ENCODE results near the gene IKZF5. TPM values are rescaled to one million over a fixed set of nuclear protein-coding genes. Genes with fewer than 3 reads are reported as not detected.

Gene IKZF5
- total RNA-seq, 1 experiment from 2014 or later: 8.6 TPM

DNA sequence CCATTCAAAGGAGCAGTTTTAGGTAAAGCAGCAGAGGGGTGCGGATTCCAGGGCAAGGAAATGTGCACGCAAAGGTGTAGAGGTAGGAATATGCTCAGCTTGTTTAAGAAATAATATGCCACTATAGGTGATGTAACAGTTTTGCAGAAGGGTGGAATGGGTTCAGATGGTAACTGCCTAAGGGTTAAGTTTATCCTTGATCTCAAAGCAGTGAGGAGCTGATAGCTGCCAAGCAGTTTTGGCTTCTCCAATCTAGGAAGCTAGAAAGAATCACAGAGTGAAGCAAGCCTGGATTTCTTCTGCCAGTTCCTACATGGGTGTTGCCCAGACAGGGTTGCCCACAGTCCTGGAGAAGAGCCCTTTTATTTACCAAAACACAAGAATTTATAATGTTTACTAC lies 6.2 kb upstream of the IKZF5 start:
- BruUV-seq (replicated peaks): no TSS peak
- ChIA-PET CTCF (no interaction called here), POLR2A (no interaction called here)
- H3K36me3 ChIP-seq (ENCODE audit: control insufficient read depth, insufficient read depth, low read length): no peaks in the 10 kb centered on the region; the same call in 1 of the 2 replicates
- TF ChIP-seq POLR2AphosphoS5 (IDR thresholded peaks at IDR 0.05; ENCODE audit: low read depth, low read length): no peak
- TF ChIP-seq TCF7L2 (IDR thresholded peaks at IDR 0.05; ENCODE audit: low read depth, low read length): no peak
- TF ChIP-seq, protein P1, sequence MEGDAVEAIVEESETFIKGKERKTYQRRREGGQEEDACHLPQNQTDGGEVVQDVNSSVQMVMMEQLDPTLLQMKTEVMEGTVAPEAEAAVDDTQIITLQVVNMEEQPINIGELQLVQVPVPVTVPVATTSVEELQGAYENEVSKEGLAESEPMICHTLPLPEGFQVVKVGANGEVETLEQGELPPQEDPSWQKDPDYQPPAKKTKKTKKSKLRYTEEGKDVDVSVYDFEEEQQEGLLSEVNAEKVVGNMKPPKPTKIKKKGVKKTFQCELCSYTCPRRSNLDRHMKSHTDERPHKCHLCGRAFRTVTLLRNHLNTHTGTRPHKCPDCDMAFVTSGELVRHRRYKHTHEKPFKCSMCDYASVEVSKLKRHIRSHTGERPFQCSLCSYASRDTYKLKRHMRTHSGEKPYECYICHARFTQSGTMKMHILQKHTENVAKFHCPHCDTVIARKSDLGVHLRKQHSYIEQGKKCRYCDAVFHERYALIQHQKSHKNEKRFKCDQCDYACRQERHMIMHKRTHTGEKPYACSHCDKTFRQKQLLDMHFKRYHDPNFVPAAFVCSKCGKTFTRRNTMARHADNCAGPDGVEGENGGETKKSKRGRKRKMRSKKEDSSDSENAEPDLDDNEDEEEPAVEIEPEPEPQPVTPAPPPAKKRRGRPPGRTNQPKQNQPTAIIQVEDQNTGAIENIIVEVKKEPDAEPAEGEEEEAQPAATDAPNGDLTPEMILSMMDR (IDR thresholded peaks at IDR 0.05): no peak
- TF ChIP-seq, protein P2, sequence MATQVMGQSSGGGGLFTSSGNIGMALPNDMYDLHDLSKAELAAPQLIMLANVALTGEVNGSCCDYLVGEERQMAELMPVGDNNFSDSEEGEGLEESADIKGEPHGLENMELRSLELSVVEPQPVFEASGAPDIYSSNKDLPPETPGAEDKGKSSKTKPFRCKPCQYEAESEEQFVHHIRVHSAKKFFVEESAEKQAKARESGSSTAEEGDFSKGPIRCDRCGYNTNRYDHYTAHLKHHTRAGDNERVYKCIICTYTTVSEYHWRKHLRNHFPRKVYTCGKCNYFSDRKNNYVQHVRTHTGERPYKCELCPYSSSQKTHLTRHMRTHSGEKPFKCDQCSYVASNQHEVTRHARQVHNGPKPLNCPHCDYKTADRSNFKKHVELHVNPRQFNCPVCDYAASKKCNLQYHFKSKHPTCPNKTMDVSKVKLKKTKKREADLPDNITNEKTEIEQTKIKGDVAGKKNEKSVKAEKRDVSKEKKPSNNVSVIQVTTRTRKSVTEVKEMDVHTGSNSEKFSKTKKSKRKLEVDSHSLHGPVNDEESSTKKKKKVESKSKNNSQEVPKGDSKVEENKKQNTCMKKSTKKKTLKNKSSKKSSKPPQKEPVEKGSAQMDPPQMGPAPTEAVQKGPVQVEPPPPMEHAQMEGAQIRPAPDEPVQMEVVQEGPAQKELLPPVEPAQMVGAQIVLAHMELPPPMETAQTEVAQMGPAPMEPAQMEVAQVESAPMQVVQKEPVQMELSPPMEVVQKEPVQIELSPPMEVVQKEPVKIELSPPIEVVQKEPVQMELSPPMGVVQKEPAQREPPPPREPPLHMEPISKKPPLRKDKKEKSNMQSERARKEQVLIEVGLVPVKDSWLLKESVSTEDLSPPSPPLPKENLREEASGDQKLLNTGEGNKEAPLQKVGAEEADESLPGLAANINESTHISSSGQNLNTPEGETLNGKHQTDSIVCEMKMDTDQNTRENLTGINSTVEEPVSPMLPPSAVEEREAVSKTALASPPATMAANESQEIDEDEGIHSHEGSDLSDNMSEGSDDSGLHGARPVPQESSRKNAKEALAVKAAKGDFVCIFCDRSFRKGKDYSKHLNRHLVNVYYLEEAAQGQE (IDR thresholded peaks at IDR 0.05; ENCODE audit: insufficient read depth in 1 of 2, low read depth in 2 of 2, low read length in 1 of 2): no peak
- no peak for TF ChIP-seq SIN3A (IDR thresholded peaks at IDR 0.05; ENCODE audit: borderline replicate concordance, insufficient read depth, low read depth, low read length)
- no peaks in the 10 kb centered on the region for H3K27me3 ChIP-seq (ENCODE audit: control insufficient read depth, insufficient read depth, low read length)
- intact Hi-C loops (cut with micrococcal nuclease; ENCODE audit: unreplicated experiment) (no loop called here), in situ Hi-C loops (cut with HindIII; ENCODE audit: low pct_unique_long_range_greater_than_20kb, low sequenced_read_pairs) (no loop called here)
- H3K27ac ChIP-seq (ENCODE audit: low read length): no peak overlapping the region
- H3K4me1 ChIP-seq (ENCODE audit: control insufficient read depth, insufficient read depth, low read length): peaks cover 3% of the 10 kb centered on the region
- H3K4me3 ChIP-seq (ENCODE audit: low read depth in 2 of 2, low read length in 2 of 2): no peak overlapping the region
- H3K9me3 ChIP-seq (ENCODE audit: control insufficient read depth, insufficient read depth, low read depth, low read length): no peaks in the 10 kb centered on the region
- ATAC-seq: no peak
- no peak for DNase-seq (ENCODE audit: low read depth, low spot score)

DNA sequence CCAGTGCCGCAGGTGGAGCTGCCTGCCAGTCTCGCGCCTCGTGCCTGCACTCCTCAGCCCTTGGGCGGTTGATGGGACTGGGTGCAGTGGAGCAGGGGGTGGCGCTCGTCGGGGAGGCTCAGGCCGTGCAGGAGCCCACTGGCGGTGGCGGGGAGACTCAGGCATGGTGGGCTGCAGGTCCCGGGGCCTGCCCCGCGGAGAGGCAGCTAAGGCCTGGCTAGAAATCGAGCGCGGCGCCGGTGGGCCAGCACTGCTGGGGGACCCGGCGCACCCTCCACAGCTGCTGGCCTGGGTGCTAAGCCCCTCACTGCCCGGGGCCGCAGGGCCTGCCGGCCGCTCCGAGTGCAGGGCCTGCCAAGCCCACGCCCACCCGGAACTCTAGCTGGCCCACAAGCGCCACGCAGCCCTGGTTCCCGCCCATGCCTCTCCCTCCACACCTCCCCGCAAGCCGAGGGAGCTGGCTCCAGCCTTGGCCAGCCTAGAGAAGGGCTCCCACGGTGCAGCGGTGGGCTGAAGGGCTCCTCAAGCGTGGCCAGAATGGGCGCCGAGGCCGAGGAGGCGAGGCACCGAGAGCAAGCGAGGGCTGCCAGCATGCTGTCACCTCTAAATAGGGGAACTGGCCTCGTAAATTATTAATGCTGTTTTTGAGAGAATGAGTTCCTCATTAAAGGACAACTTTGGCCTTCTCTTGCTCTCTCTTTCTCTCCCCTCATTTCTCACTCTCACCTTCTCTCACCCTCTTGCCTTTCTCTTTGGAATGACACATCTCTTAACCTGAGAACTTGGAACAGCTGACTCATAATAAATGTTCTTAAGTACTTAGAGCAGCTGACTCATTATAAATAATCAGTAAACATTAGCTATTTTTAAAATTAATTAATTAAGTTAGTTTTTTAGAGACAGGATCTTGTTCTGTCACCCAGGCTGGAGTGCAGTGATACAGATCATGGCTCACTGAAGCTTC lies 5.1 kb upstream of the IKZF5 start:
- H3K36me3 ChIP-seq (ENCODE audit: control insufficient read depth, insufficient read depth, low read length): peaks cover 3% of the 10 kb centered on the region; the same call in 1 of the 2 replicates
- in situ Hi-C loops (cut with HindIII; ENCODE audit: low pct_unique_long_range_greater_than_20kb, low sequenced_read_pairs) (no loop called here), intact Hi-C loops (cut with micrococcal nuclease; ENCODE audit: unreplicated experiment) (no loop called here)
- POLR2A ChIA-PET: no interaction called here
- no peak for ATAC-seq
- CTCF ChIA-PET: no interaction called here
- no peaks in the 10 kb centered on the region for H3K9me3 ChIP-seq (ENCODE audit: control insufficient read depth, insufficient read depth, low read depth, low read length)
- H3K4me1 ChIP-seq (ENCODE audit: control insufficient read depth, insufficient read depth, low read length): peaks cover 7% of the 10 kb centered on the region
- H3K27ac ChIP-seq (ENCODE audit: low read length): no peak overlapping the region
- no peak for TF ChIP-seq SIN3A (IDR thresholded peaks at IDR 0.05; ENCODE audit: borderline replicate concordance, insufficient read depth, low read depth, low read length)
- no peak overlapping the region for H3K4me3 ChIP-seq (ENCODE audit: low read depth in 2 of 2, low read length in 2 of 2)
- no peaks in the 10 kb centered on the region for H3K27me3 ChIP-seq (ENCODE audit: control insufficient read depth, insufficient read depth, low read length)
- no peak for DNase-seq (ENCODE audit: low read depth, low spot score)
- BruUV-seq (replicated peaks): no TSS peak

DNA sequence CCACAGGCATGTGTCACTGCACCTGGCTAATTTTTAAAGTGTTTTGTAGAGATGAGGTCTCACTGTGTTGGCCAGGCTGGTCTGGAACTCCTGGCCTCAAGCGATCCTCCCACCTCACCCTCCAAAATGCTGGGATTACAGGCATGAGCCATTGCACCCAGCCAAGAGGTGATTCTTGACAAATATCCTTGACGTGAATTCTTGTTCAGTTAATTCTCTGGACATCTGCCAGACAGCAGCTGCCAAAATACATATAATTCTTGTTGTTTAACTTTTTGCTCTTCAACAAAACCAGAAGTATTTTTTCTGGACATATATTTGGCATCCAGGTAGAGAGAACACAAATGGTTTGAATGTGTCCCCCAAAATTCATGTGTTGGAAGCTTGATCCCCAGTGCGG lies 3.4 kb upstream of the IKZF5 start:
- peaks cover 3% of the 10 kb centered on the region; the same call in 1 of the 2 replicates for H3K36me3 ChIP-seq (ENCODE audit: control insufficient read depth, insufficient read depth, low read length)
- ChIA-PET CTCF (interaction anchor here (1.3 kb wide), 1 partner anchor 10 kb away, joined by 4 read pairs; no protein-coding TSS in a partner anchor), POLR2A (no interaction called here)
- TF ChIP-seq, protein P2 (IDR thresholded peaks at IDR 0.05; ENCODE audit: insufficient read depth in 1 of 2, low read depth in 2 of 2, low read length in 1 of 2): no peak
- TF ChIP-seq SIN3A (IDR thresholded peaks at IDR 0.05; ENCODE audit: borderline replicate concordance, insufficient read depth, low read depth, low read length): no peak
- TF ChIP-seq POLR2AphosphoS5 (IDR thresholded peaks at IDR 0.05; ENCODE audit: low read depth, low read length): no peak
- TF ChIP-seq, protein P1 (IDR thresholded peaks at IDR 0.05): no peak
- no peak for TF ChIP-seq TCF7L2 (IDR thresholded peaks at IDR 0.05; ENCODE audit: low read depth, low read length)
- no peaks in the 10 kb centered on the region for H3K27me3 ChIP-seq (ENCODE audit: control insufficient read depth, insufficient read depth, low read length)
- DNase-seq (ENCODE audit: low read depth, low spot score) (no peak), ATAC-seq (no peak)
- in situ Hi-C loops (cut with HindIII; ENCODE audit: low pct_unique_long_range_greater_than_20kb, low sequenced_read_pairs): no loop called here
- H3K9me3 ChIP-seq (ENCODE audit: control insufficient read depth, insufficient read depth, low read depth, low read length): no peaks in the 10 kb centered on the region
- H3K4me3 ChIP-seq (ENCODE audit: low read depth in 2 of 2, low read length in 2 of 2): no peak overlapping the region
- intact Hi-C loops (cut with micrococcal nuclease; ENCODE audit: unreplicated experiment): no loop called here
- peaks cover 12% of the 10 kb centered on the region for H3K4me1 ChIP-seq (ENCODE audit: control insufficient read depth, insufficient read depth, low read length)
- H3K27ac ChIP-seq (ENCODE audit: low read length): no peak overlapping the region
- BruUV-seq (replicated peaks): no TSS peak
